Liver (tissue), 9 donors: ENCODE data around the gene CNTROB. TPM values are rescaled to one million over a fixed set of nuclear protein-coding genes. Genes with fewer than 3 reads are reported as not detected.

Source experiments
- DNase-seq: peaks from one replicate; pipeline ENCODE4 v3.0.0-alpha.2; 2017; ENCODE audit warnings: low spot score
- H3K27ac ChIP-seq, 2 donors: one replicate each; pipeline ENCODE4 v1.7.0; 2013; ENCODE audit warnings: inconsistent platforms in 2 of 2, low read length in 2 of 2, control low read depth in 1 of 2, low read depth in 1 of 2, mild to moderate bottlenecking in 1 of 2
- H3K27me3 ChIP-seq, 4 donors: one replicate each; pipeline versions ENCODE4 v1.6.1 to v1.7.0; 2013; ENCODE audit warnings: low read length in 3 of 4, inconsistent platforms in 1 of 4, mild to moderate bottlenecking in 1 of 4, moderate library complexity in 1 of 4; ENCODE audit not compliant: control insufficient read depth in 4 of 4, insufficient read depth in 4 of 4
- H3K36me3 ChIP-seq, 4 donors: one replicate each; pipeline versions ENCODE4 v1.6.1 to v1.7.0; 2013; ENCODE audit warnings: low read length in 3 of 4, mild to moderate bottlenecking in 3 of 4, low read depth in 1 of 4, moderate library complexity in 1 of 4; ENCODE audit not compliant: control insufficient read depth in 4 of 4, insufficient read depth in 3 of 4
- H3K4me1 ChIP-seq, 4 donors: one replicate each; pipeline versions ENCODE4 v1.6.1 to v1.7.0; 2013; ENCODE audit warnings: low read length in 3 of 4, mild to moderate bottlenecking in 3 of 4, moderate library complexity in 1 of 4; ENCODE audit not compliant: control insufficient read depth in 4 of 4, insufficient read depth in 4 of 4
- H3K4me3 ChIP-seq, 3 donors: one replicate each; pipeline versions ENCODE4 v1.6.1 to v1.7.0; 2013; ENCODE audit warnings: low read length in 3 of 3, control low read depth in 1 of 3, low read depth in 1 of 3, mild to moderate bottlenecking in 1 of 3
- H3K9ac ChIP-seq, 2 donors: one replicate each; pipeline ENCODE4 v1.7.0; 2013; ENCODE audit warnings: low read length in 2 of 2, mild to moderate bottlenecking in 2 of 2, moderate library complexity in 2 of 2, control low read depth in 1 of 2, low read depth in 1 of 2
- H3K9me3 ChIP-seq, 4 donors: one replicate each; pipeline versions ENCODE4 v1.6.1 to v1.7.0; 2013; ENCODE audit warnings: low read length in 3 of 4; ENCODE audit not compliant: control insufficient read depth in 4 of 4
- FOXA1 ChIP-seq: IDR thresholded peaks from 2 replicates; pipeline ENCODE4 v1.6.1; 2016; ENCODE audit warnings: antibody characterized with exemption
- FOXA2 ChIP-seq: IDR thresholded peaks from 2 replicates; pipeline ENCODE4 v1.6.1; 2016; ENCODE audit warnings: antibody characterized with exemption
- HNF4A ChIP-seq, 2 donors: conservative IDR thresholded peaks; 2 replicates each; pipeline ENCODE4 v1.6.1; 2016; ENCODE audit warnings: antibody characterized with exemption in 2 of 2, mild to moderate bottlenecking in 2 of 2
- JUND ChIP-seq, 2 donors: IDR thresholded peaks; 2 replicates each; pipeline ENCODE4 v1.6.1; 2016; ENCODE audit warnings: antibody characterized with exemption in 2 of 2
- RAD21 ChIP-seq, 2 donors: IDR thresholded peaks; 2 replicates each; pipeline ENCODE4 v1.6.1; 2016; ENCODE audit warnings: antibody characterized with exemption in 2 of 2, mild to moderate bottlenecking in 2 of 2
- RXRA ChIP-seq, 2 donors: IDR thresholded peaks; 2 replicates each; pipeline ENCODE4 v1.6.1; 2017 to 2018; ENCODE audit warnings: antibody characterized with exemption in 2 of 2, mild to moderate bottlenecking in 1 of 2
- TAF1 ChIP-seq: conservative IDR thresholded peaks from 2 replicates; pipeline ENCODE4 v1.6.1; 2016; ENCODE audit warnings: antibody characterized with exemption, mild to moderate bottlenecking
- YY1 ChIP-seq: IDR thresholded peaks from 2 replicates; pipeline ENCODE4 v1.6.1; 2016; ENCODE audit warnings: antibody characterized with exemption, mild to moderate bottlenecking
- WGBS: extraction: QIAGEN DNeasy Blood & Tissue Kit; methylation state at CpG from one replicate; pipeline ENCODE4 v1.1.7; 2013; 5-methylcytosine and 5-hydroxymethylcytosine counted together
- polyA plus RNA-seq, 2 donors: library from polyadenylated mRNA; stranded (reverse) in 1 of 2; unstranded in 1 of 2; fragments of 200-250 nt in 1 of 2; fragments of >200 nt in 1 of 2; fragmentation: Nextera tagmentation in 1 of 2; extraction: Ambion mirVana in 1 of 2; gene quantifications; one replicate each; pipeline versions ENCODE4 v1.2.1 to v1.2.3, GENCODE V29; 2013 to 2015
- total RNA-seq, 2 donors: library from RNA; depleted of rRNA; stranded (reverse); fragments of >200 nt; gene quantifications; one replicate each; pipeline ENCODE4 v1.2.3, GENCODE V29; 2014
- TF ChIP-seq, protein P1 (sequence below): fragments of 150-350 bp; IDR thresholded peaks from 2 replicates; pipeline ENCODE4 v1.5.1; 2017; ENCODE audit warnings: improper control_type of control experiment, low read depth, low read length; ENCODE audit not compliant: missing input control
- TF ChIP-seq, protein P2 (sequence below): IDR thresholded peaks from 2 replicates; pipeline ENCODE4 v1.6.1; 2016; ENCODE audit warnings: antibody characterized with exemption
- TF ChIP-seq, protein P3 (sequence below): IDR thresholded peaks from 2 replicates; pipeline ENCODE4 v1.6.1; 2016; ENCODE audit warnings: antibody characterized with exemption
- donor health status: healthy.
- donor health status: healthy.
- donor health status: healthy.
- donor health status: healthy.
- donor health status: healthy.

The CNTROB gene
- total and polyA plus RNA-seq, 4 donors = 2.2 to 12.0 (median 8.6) TPM

DNA sequence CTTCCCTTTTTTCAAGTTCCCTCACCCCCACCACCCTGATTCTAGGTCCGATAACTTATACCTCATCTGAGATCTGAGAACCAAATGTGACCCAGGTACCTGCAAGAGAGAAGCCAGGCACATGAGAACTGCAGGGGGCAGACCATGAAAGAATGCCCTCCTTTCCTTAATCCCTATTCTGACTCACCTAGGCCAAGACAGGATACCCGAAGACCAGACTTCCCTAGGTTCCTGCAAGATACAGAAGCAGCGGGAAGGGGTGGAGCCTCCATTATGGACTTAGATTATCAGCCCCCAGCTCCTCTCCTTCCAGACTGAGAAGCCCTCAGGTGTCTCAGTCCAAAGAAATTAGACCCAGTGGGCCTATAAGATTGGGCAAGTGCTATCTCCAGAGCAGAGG is 4.4 kb upstream of the CNTROB start:
- no peak overlapping the region for H3K27ac ChIP-seq
- no peak overlapping the region for H3K4me3 ChIP-seq
- TF ChIP-seq HNF4A (conservative IDR thresholded peaks at IDR 0.05) = no peak
- no peak for TF ChIP-seq FOXA2
- TF ChIP-seq, protein P1, sequence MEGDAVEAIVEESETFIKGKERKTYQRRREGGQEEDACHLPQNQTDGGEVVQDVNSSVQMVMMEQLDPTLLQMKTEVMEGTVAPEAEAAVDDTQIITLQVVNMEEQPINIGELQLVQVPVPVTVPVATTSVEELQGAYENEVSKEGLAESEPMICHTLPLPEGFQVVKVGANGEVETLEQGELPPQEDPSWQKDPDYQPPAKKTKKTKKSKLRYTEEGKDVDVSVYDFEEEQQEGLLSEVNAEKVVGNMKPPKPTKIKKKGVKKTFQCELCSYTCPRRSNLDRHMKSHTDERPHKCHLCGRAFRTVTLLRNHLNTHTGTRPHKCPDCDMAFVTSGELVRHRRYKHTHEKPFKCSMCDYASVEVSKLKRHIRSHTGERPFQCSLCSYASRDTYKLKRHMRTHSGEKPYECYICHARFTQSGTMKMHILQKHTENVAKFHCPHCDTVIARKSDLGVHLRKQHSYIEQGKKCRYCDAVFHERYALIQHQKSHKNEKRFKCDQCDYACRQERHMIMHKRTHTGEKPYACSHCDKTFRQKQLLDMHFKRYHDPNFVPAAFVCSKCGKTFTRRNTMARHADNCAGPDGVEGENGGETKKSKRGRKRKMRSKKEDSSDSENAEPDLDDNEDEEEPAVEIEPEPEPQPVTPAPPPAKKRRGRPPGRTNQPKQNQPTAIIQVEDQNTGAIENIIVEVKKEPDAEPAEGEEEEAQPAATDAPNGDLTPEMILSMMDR = no peak
- TF ChIP-seq RXRA (IDR thresholded peaks at IDR 0.05) = no peak
- no peak for TF ChIP-seq JUND (IDR thresholded peaks at IDR 0.05)
- TF ChIP-seq RAD21 (IDR thresholded peaks at IDR 0.05) = no peak
- TF ChIP-seq, protein P2, sequence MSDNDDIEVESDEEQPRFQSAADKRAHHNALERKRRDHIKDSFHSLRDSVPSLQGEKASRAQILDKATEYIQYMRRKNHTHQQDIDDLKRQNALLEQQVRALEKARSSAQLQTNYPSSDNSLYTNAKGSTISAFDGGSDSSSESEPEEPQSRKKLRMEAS = no peak
- 92% methylated on average over 3 of the region's 3 CpGs for WGBS
- peaks cover 2 to 22% (median 10%) of the 10 kb centered on the region in 4 donors for H3K4me1 ChIP-seq
- no peak overlapping the region for H3K9ac ChIP-seq
- no peak for DNase-seq
- no peaks in the 10 kb centered on the region for H3K27me3 ChIP-seq
- no peaks in the 10 kb centered on the region for H3K36me3 ChIP-seq
- H3K9me3 ChIP-seq = no peaks in the 10 kb centered on the region

DNA sequence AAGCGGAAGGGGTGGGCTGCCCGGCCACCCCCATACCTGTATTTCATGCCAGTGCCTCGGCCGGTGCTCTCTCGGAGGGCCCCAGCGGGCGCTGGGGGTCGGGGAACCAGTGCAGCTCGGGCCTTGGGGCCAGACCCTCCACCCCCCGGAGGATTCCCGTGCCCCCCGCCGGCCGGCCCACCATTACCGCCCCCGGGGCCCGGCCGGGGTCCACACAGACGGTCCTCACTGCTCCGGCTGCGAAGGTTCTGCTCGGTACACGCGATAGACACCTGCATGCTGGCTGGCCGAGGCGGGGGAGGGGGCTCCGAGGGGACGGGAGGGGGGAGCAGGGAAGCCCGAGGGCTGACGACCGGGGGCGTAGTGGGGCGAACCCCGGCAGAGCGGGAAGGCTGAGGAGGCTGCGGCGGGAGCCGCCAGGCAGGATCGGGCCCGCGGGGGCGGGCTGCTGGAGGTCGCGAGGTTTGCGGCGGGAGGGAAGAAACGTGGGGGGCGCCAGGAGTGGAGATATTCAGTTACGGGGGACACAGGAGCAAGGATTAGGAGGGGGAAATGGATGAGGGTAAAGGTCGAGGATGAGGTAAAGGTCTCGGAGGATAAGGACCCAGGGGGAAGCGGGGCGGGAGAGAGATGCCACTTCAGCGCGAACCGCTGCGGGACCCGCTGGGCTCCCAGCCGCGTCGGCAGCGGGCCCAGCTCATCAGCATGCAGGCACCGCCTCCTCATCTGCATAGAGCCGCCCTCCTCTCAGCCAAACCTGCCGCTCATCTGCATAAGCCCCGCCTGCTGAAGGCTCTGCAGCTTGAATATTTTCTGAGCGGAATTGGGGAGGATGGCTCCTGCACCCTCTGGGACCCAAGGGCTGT is 2.6 kb upstream of the CNTROB start, which contains the start of gene KCNAB3:
Gene KCNAB3 (minus strand): TSS at position 699 of the 866 bp plus-strand sequence. CDS start 421 bp downstream, at position 278.
- H3K36me3 ChIP-seq = no peaks in the 10 kb centered on the region
- H3K27me3 ChIP-seq = no peaks in the 10 kb centered on the region
- peak; percentile 59 for DNase-seq
- 73% methylated on average over 67 of the region's 67 CpGs for WGBS
- H3K9me3 ChIP-seq = no peaks in the 10 kb centered on the region
- H3K27ac ChIP-seq = no peak within 1 kb of the TSS
- peaks cover 5 to 27% (median 17%) of the 10 kb centered on the region in 4 donors for H3K4me1 ChIP-seq
- no peak within 1 kb of the TSS for H3K4me3 ChIP-seq
- H3K9ac ChIP-seq = no peak within 1 kb of the TSS
- TF ChIP-seq YY1 (no peak), RAD21 (IDR thresholded peaks at IDR 0.05) (no peak), FOXA1 (no peak), TAF1 (no peak)
- TF ChIP-seq, protein P1 = no peak
- TF ChIP-seq, protein P3, sequence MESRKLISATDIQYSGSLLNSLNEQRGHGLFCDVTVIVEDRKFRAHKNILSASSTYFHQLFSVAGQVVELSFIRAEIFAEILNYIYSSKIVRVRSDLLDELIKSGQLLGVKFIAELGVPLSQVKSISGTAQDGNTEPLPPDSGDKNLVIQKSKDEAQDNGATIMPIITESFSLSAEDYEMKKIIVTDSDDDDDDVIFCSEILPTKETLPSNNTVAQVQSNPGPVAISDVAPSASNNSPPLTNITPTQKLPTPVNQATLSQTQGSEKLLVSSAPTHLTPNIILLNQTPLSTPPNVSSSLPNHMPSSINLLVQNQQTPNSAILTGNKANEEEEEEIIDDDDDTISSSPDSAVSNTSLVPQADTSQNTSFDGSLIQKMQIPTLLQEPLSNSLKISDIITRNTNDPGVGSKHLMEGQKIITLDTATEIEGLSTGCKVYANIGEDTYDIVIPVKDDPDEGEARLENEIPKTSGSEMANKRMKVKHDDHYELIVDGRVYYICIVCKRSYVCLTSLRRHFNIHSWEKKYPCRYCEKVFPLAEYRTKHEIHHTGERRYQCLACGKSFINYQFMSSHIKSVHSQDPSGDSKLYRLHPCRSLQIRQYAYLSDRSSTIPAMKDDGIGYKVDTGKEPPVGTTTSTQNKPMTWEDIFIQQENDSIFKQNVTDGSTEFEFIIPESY = no peak
